ENCODE measurements around the gene ROR2.
"Not testable (repeated sequence)": the region's sequence is repeated elsewhere in the genome, so short reads cannot be mapped to it uniquely, and the experiment has no call there.

ROR2 gene

DNA sequence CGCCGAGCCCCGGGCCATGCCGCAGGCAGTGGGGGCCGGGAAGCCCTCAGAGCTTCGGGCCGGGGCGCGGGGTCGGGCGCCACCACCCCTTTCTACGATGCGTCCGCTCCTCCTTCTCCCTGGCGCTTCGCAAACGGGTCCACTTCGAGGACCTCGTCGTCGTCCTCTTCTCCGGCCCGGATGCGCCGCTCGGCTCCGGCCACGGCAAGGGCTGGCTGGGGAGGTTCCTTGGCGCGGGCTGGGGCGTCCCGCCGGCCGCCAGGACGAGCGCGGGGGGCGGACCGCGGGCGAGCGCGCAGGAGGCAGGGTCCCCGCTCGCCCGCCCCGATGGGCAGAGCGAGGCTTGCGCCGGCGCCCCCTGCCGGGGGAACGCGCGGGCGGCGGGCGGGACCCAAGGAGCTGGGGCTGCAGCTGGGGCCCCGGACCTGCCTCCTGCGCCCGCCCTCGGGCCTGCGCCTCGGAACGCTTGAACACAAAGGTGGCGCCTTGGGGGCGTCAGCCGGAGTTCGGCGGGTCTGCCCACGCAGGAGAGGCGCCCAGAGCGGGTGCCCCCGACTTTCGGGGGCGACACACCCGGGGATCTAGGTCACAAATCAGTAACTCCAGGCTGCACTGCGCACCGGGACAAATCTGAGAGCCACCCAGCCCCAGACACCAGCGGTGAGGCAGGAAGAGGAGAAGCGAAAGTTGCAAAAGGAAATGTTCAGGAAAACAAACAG lies at the start of gene ROR2:
ROR2 (minus strand) TSS at position 283 of the 719 bp plus-strand sequence.
- DNase-seq = peak; percentile 67 to 68

DNA sequence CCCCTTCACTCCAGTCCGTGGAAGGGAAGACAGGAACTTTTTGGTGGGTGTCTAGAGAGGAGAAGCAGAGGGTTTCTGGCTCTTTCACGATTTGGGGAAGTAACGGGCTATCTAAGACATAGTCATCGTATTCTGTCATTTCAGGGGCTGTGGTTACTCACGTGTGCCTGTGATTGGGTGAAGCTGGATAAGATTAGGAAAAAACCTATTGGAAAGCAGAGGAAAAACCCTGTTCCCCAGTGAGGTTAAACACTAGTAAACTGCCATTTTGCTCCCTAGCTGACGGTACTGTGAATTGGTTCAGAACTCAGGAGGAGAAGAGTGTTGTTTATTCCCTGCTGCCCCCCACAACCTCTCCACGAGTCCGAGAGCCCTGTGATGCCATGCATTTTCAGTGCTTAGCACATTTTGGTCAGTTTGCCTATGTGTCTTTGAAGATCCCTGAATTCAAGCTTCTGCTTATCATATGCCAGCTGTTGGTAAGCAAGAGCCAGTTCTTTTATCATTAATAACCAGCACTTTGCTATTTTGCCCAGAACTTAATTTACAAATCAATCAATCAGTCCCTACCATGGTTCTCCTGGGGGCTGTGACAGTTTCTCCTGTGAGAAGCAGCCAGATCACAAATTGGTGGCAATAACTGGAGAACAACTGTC lies 45.1 kb upstream of the ROR2 start:
- no peak for DNase-seq

DNA sequence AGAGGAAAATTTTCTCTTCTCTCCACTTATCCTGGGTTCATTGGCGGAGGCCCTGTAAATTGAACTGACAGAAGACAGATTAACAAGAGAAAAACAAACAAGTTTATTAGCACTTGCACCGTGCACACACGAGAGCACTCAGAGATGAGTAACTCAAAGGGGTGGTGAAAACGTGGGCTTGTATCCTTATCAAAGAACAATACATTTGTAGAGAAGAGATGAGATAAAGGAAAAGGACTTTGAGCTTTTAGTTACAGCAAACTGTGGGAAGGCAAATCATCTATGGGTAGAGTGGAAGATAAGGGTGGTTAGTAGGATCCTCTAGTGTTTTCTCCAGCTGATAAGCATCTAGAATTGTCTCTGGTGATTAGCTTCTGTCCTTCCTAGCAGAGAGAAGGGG lies 44.4 kb upstream of the ROR2 start:
- DNase-seq = no peak

DNA sequence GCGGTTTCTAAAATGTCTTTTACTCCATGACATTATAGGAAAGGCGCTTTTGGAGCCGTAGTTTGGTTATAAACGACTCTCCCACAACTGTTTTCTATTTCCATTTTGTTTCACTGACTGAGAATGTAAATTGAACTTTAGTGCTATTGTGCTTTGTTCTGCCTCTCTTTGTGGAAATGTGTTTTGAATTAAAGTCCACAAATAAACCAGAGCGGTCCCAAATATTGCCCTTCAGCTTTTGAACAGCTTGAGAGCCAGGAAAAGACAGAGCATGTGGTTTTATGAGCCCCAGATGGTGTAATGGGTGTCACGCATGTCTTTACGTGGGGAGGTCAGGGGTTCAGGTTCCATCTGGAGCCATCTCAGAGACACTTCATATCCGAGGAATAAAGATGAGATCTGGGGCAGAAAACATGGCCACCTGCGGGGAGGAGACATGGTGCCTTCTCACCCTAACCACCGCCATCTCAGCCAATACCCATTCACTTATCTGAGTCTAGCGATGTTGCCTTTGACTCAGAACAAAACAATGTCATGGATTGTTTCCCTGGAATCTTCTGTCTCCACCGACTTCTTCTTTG lies 42.5 kb upstream of the ROR2 start:
- no peak for DNase-seq

DNA sequence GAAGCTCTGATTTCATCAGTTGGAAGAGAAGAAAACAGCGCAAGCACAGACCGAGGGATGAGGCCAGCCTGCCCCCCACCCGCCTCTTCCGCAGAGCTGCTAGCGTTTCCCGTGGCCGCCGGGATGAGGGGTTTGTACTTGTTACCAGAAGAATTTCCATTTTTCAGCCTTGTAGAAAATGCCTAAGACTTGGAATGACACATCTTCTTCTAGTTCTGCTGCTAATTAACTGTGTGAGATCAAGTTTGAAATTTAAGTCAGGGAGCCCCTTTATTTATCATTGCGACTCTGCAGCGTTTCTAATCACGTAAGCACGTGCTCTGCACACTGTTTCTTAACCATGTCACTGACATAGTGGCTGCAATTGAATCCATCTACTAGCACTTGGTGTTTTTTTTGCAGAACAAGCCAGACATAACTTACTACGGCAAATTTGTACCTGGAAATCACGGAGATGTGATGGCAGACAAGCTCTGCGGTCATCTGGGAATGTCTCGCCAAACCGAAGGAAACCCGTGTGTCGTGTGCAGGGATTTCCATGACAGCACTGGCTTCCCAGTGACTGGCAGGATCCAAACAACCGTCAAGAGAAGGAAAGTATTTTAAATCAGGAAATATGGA lies 41.8 kb upstream of the ROR2 start:
- DNase-seq = no peak

DNA sequence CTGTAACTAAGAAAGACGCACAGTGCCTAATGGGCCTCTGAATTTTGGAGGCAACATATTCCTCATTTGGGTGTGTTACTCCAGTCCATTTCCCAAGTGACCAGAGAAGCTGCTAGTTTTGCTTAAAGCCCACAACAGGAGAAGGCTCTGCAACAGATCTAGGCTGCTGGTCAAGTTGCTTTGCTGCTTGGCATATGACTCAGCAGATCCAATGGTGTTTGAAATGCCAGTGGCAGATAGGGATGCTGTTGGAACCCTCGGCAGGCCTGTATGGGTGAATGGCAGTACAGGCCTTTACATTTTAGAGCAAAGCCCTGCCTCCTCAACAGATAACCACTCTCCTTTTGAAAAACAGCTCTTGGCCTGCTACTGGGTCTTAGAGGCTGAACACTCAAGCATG lies 36.2 kb upstream of the ROR2 start:
- no peak for DNase-seq

DNA sequence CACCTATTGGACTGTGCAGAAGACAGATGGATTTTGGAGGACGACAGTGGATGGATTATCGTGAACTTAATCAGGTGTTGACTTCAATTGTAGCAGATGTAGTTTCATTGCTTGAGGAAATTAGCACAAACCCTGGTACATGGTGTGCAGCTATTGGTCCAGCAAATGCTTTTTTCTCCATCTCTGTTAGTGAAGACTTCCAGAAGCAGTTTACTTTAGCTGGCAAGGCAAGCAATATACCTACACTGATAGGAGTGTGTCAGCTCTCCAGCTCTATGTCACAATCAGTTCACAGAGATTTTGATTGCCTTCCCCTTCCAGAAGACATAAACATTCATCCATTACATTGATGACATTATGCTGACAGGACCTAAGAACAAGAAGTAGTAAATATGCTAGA lies 35.7 kb upstream of the ROR2 start:
- DNase-seq = no peak

DNA sequence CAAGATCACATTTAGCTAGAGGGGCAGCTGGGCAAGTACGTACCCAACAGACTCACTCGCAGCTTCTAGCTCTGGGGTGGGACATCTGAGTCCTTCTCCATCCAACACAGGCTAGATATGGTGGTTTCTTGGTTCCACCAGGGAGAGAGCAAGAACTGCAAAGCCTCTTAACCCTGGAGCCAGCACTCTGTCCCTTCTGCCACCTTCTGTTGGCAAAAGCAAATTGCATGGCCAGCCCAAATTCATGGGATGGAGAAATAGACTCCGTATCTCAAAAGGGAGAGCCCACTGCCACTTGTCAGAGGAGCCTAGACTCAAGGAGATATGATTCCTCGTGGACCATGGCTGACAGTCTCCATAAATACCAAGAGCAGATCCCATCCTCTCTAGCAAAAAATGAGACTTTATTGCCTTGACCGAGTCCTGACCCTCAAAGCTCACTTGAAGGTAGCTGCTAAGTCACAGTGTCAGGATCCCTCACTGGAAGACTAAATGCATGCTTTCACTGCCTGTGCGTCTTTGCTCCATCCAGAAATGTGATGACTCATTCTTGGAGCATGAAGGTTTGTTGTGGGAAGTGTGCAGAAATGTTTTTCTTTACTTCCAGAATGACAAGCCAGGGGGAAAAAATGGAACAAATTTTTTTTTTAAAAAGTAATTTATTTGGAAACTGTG lies 28.8 kb upstream of the ROR2 start:
- peak in 1 of 2 experiments; percentile 13 for DNase-seq

DNA sequence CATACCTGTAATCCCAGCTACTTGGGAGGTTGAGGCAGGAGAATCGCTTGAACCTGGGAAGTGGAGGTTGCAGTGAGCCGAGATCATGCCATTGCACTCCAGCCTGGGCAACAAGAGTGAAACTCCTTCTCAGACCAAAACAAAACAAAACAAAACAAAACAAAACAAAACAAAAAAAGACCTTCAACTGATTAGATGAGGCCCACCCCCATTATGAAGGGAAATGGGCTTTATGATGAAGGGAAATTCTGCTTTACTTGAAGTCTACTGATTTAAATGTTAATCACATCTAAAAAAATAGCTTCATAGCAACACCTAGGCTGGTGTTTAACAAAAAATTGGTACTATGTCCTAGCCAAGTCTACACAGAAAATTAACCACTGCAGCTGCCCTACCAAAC lies 25.2 kb upstream of the ROR2 start:
- DNase-seq = not testable (repeated sequence)

DNA sequence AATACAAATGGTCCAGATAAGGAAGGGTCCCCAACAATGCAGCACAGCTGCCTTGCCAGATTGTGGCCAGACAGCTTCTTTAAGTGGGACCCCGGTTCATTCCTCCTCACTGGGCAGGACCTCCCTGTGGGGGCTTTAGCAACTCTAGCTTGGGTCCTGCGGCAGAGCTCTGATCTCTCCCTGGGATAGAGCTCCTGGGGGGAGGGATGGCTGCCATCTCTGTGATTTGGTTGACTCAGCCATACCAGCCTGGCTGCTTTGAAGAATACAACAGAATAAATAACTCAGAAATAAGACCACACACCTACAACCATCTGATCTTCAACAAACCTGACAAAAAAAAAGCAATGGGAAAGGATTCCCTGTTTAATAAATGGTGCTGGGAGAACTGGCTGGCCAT lies 22.7 kb upstream of the ROR2 start:
- DNase-seq = no peak

DNA sequence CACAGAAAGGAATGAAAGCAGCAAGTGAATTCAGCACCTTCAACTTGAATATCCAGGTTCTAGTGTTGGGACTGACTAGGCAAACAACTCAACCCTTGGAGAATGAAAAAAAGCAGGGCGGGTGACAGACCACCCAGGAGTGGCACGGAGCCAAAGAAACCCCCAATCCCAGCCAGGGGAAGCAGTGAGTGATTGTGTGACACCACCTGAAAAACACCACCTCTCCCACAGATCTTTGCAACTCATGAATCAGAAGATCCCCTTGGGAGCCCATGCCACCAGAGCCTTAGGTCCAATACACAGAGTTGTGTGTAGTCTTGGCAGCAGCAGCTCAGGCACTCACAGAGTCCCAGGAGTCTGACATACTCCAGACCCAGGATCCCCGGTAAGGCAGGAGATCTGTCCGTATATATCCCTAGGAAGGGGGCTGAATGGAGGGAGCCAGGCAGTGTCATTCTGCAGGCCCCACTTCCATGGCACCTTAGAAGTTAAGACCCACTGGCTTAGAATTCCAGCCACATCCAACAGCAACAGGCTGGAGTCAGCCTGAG lies 22.1 kb upstream of the ROR2 start:
- no peak for DNase-seq

DNA sequence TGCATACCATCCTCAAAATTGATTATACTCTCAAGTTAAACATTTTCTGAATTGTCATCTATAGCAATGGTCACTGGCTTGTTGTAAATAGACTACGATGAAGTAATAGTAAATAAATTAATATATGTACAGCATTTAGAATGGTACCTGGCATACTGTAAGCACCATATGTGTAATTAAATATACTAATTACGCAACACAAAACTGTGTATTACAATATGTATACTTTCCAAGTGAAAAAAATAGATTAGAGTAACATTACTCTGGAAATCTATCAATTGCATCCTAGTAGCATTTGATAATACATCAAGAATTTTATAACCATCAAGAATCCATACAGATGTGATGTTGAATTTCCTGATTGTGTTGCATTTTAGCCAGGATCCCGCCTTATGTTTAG lies 17.2 kb upstream of the ROR2 start:
- DNase-seq = no peak

DNA sequence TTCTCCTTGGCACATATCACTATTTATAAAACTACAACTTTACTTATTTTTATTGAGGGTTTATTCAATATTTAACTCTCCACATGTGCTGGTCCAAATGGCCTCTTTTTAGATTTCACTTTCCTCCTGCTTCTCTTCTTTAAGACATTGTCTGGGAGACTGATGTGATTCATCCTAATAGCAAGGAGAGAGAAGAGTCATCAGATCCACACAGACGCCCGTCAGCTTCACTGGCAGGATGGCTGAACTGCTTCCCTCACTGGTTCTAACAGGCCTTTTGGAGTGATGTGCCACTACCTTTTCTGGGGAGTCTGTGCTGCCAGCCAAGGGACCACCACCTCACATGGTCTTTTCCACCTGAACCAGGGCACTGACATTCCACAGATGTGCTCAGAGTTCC lies 16.5 kb upstream of the ROR2 start:
- DNase-seq = no peak

DNA sequence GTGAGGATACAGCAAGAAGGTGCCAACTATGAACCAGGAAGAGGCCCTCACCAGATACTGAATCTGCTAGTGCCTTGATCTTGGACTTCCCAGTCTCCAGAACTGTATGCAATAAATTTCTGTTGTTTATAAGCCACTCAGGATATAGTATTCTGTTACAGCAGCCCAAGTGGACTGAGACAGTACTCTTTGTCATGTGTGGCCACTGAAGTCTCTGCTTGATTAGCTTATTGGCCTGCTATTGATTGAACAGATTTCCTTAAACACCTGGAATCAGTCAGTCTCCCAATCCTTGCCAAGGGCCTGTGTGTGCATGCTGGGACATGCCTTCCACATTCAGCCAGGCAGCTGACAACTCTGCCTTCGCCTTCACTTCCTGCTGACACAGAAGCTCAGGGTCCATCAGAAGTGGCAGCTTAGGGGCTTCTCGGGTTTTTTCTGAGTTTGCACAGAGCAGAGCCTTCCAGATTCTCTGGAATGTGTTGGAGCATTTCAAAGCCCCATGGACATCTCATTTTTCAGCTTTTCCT lies 13.7 kb upstream of the ROR2 start:
- DNase-seq = no peak

DNA sequence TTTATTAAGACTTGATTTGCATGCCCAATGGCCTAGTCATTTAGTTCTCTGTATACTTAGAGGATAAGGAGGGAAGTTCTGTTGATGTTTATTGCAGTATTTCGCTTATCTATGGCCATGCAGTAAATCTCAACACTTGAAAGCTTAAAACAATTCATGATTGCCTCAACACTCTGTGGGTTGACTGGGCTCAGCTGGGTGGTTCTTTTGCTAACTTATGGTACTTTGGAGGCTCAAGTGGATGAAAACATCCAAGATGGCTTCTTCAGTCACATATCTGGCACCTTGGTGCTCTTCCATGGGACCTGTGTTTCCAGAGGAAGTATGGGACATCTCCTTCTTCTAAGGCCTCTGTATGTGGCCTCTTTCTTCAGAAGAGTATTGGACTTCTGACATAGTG lies 10.3 kb upstream of the ROR2 start:
- DNase-seq = no peak

DNA sequence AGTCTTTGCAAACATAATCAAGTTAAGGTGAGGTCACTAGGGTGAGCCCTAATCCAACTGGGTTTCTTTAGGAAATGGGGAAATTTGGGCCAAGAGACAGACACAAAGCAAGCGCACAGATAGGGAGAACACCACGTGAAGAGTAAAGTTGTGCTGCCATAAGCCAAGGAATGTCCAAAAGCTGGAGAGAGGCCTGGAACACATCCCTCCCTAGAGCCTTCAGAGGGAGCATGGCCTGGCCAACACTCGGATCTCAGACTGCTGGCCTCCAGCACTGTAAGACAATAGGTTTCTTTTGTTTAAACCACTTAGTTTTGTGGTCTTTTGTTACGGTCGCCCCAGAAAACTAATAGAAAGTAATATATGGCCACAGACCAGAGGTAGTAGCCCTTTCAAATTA lies 8.1 kb upstream of the ROR2 start:
- DNase-seq = no peak

DNA sequence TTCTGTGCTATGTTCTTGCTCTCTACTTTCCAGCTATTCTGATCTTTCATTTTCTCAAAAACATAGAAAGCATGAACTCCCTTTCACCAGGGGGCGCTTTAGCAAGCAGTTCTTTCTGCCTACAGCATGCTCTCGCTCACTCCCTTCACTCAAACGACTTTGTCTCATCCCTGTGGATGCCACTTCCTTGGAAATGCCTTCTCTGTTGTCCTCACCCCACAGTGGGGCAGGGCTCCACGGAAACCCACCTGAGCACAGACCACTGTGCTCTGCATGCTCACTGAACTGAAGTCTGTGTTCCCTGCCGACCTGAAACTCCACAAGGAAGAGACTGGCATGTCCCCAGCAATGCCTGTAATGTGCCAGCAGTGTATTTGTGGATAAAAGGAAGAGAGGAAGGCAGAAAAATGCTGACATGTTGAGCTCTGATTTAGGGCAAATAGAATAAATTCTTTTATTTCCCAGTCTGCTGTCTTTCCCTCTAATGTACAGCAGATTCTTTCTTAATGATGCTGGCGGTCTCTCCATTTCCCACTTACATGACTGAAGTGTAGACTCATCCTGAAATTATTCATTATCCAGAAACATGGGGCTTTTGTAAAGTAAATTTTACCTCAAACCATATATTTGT lies 4.9 kb upstream of the ROR2 start:
- peak; percentile 82 to 83 for DNase-seq

DNA sequence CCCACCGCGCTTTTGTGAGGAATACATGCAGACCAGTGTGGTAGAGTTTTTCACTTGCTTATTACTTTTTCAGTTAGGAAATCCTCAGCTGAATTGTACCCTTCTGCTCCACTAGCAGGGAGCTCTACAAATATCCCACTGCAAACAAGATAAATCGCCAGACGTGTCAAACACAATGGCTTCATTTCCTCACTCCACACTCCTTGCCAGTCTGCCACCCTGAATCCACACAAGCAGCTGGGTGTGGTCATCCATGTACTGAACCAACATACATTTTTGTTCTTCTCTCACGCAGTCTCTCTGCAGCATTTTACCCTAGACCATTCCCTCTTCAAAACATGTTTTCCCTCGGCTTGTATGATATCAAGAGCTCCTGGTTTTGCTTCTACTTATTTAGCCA lies 3.7 kb upstream of the ROR2 start:
- peak; percentile 53 to 65 for DNase-seq

DNA sequence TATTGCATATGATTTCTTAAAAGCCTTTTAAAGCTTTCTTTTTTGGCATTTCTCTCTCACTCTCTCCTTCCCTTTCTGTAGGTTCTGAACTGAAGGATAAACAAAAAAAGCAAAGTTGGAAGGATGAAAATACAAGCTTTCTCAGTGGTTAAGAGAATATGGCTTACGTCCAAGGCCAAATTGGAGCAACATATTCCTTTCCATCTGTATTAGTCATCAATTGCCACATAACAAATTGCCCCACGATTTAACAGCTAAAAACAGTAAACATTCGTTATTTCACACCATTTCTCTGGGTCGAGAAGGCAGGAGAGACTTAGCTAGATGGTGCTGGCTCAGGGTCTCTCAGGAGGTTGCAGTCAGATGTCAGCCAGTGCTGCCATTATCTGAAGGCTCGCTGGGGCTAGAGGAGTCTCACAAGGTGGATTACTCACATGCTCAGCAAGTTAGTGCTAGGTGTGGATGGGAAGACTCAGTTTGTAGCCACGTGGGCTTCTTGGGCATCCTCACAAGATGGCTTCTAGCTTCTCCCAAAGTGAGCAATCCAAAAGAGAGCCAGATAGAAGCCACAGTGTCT lies 2.0 kb upstream of the ROR2 start:
- DNase-seq = no peak

DNA sequence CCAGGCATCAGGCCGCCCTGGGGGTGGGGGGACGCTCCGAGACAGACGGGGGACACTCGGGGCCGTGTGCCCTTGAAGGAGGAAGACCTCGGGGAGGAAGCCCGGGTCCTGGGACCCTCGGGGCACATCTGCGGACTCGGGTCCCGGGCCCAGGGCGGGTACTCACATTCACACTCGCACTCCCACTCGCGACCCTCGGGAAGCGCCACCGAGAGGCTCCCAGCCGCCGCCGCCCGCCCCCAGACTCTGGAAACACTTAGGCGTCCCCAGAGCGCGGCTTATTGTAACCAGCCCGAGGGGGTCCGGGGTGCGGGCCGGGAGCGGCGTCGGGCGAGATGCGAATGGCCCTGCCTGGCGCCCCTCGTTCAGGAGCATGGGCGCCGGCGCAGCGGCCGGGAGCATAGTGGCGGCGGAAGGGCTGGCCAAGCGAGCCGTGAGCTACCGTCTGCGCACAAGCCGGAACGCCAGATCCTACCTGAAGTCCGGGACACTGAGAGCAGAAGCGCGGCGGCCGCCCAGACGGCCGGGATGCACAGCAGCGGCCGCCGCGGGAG lies 559 bp downstream of the ROR2 start:
- peak in 1 of 2 experiments; percentile 40 for DNase-seq

DNA sequence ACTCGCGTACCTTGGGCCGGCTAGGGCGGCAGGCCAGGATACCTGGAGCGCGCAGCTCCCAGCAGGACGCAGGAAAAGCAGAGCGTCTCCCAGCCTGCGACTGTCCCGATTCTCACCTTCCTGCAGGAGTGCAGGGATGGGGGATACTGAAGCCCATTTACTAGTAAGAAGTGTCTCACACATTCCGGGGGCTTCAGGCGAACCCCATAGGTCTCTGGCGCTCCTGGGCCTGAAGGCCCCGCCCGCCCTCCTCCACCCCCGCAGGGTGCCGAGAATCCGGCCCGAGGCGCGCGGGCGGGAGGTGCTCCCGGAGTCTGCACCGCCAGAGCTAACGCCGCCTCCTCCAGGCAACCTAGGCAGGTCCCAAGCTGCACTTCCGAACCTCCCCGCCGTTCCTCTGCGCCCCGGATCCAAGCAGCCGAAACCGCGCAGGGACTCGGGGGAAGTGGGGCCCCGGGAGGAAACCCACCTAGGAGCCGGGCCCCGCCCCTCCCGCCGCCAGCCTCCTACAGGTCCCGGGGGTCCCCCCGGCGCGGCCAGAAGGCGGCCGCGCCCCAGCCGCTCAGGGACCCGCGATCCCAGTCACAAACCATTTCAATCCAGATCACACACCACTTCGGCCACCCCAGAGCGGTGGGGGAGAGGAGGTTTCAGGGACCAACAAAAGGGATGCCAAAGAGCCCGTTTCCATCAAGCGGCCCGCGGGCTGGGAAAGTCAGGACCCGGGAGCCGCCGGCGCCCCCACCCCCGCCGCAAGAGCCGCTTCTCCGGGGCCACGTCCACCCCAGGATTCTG lies 1.2 kb downstream of the ROR2 start:
- peak; percentile 58 to 70 for DNase-seq
